ENCODE data around the gene GRHPR. TPM values are rescaled to one million over a fixed set of nuclear protein-coding genes. Genes with fewer than 3 reads are reported as not detected.

GRHPR gene
- total and polyA plus RNA-seq, 2 of the 4 experiments (the other 2 are of a cell fraction), result 182 to 191 TPM

DNA sequence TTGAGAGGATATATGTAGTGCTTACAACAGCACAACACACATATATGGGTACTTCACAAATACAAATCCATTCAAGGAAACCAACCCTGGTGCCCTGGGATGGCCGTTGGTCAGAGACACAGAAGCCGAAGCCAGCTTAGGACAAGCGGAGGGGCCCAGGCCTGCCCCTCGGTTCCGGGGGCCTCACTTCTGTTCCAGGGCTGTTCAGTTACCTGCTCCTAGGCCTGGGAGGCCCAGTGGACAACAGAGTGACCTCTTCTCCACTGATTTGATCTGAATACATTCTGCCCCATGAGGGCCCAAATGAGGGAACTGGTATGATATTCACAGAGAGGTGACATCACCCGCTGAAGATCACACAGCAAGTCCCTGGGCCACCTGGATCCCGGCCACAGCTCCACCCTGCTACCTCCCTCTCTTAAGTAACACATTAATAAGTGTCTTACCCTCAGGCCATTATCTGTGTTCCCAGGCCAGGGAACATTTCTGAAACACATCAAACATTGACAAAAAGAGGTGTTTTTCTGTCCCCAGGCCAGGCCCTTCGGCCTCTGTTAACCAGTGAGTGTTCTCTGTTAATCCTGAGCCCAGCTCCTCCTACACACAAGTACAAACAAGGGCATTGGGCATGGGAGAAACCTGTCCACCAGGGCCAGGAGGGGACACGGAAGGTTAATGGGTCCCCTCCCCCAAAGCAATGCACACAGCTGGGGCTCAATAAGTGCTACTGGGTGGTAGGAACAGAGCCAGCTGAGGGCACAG, 4.5 kb upstream of the GRHPR start:
- dilution Hi-C loops (cut with HindIII; ENCODE audit: low sequenced_read_pairs, unreplicated experiment) (no loop called here), in situ Hi-C loops (cut with MboI; ENCODE audit: low sequenced_read_pairs) (no loop called here), intact Hi-C loops (cut with micrococcal nuclease) (loop anchor here (5.0 kb wide), 1 partner anchor 44 kb away; no protein-coding TSS in a partner anchor)
- Histone ChIP-seq H3K56ac (ENCODE audit: extremely low read depth, insufficient read depth, low read length) (no peak overlapping the region), H3K4me1 (ENCODE audit: control insufficient read depth, insufficient read depth, low read length) (peaks cover 5% of the 10 kb centered on the region; the same call in 1 of the 2 replicates), H3K4me3 (ENCODE audit: insufficient read depth, low read depth, low read length) (no peak overlapping the region), H3K9me3 (ENCODE audit: control insufficient read depth, insufficient read depth, low read length) (no peaks in the 10 kb centered on the region), H4K5ac (ENCODE audit: low read depth, low read length) (no peak overlapping the region), H3K4me2 (ENCODE audit: low read depth, low read length) (no peak overlapping the region), H3K9ac (ENCODE audit: low read depth, low read length) (no peak overlapping the region), H2AK5ac (ENCODE audit: low read depth, low read length) (no peak overlapping the region), H3K4ac (ENCODE audit: low read depth, low read length) (no peak overlapping the region), H3K9me1 (ENCODE audit: insufficient read depth, low read length) (peaks cover 3% of the 10 kb centered on the region), H3K18ac (ENCODE audit: low read depth, low read length) (no peak overlapping the region), H3K23ac (ENCODE audit: low read depth, low read length) (no peak overlapping the region), H2BK120ac (ENCODE audit: low read depth, low read length) (no peak overlapping the region), H4K8ac (ENCODE audit: low read depth in 2 of 2, low read length in 2 of 2) (no peak overlapping the region), H3K27ac (ENCODE audit: insufficient read depth, low read length) (no peak overlapping the region), H2BK15ac (ENCODE audit: low read depth, low read length) (no peak overlapping the region), H2BK5ac (ENCODE audit: low read depth, low read length, poor library complexity, severe bottlenecking) (no peak overlapping the region), H4K20me1 (ENCODE audit: insufficient read depth, low read length) (no peaks in the 10 kb centered on the region), H3K27me3 (ENCODE audit: control insufficient read depth, insufficient read depth, low read length) (no peaks in the 10 kb centered on the region), H4K91ac (ENCODE audit: insufficient read depth, low read depth, low read length) (no peak overlapping the region), H3K79me1 (ENCODE audit: low read depth in 1 of 2, low read length in 2 of 2) (peaks cover 0 to 9% of the 10 kb centered on the region in 2 experiments; a peak in 3 of 4 replicates), H3K14ac (replicated peaks; ENCODE audit: low read depth, low read length) (no peak overlapping the region), H3K36me3 (ENCODE audit: control insufficient read depth, insufficient read depth, low read length) (no peaks in the 10 kb centered on the region), H2BK20ac (ENCODE audit: low read depth, low read length) (no peak overlapping the region), H2AK9ac (replicated peaks; ENCODE audit: low read depth, low read length, poor library complexity) (no peak overlapping the region), H2AFZ (replicated peaks; ENCODE audit: low read length, poor library complexity) (no peak overlapping the region)
- ChIA-PET POLR2A (ENCODE audit: unreplicated experiment) (no interaction called here), CTCF (no interaction called here)
- 75% methylated on average over 2 of the region's 9 CpGs; no CpG with 5 or more reads in 1 of the 2 experiments for WGBS, 2 experiments (ENCODE audit: extremely low coverage in 2 of 2, insufficient read length in 1 of 2)
- DNase-seq, result no peak
- no peak for ATAC-seq (ENCODE audit: low read depth)
- no TSS peak for BruUV-seq (replicated peaks)
- no peak for TF ChIP-seq ELK1 (IDR thresholded peaks at IDR 0.05; ENCODE audit: borderline replicate concordance, low read depth, low read length)
- no peak for TF ChIP-seq POLR2A (IDR thresholded peaks at IDR 0.05; ENCODE audit: low read depth, low read length)
- TF ChIP-seq, protein P1, sequence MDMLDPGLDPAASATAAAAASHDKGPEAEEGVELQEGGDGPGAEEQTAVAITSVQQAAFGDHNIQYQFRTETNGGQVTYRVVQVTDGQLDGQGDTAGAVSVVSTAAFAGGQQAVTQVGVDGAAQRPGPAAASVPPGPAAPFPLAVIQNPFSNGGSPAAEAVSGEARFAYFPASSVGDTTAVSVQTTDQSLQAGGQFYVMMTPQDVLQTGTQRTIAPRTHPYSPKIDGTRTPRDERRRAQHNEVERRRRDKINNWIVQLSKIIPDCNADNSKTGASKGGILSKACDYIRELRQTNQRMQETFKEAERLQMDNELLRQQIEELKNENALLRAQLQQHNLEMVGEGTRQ (IDR thresholded peaks at IDR 0.05; ENCODE audit: low read depth, low read length), result no peak
